Immature natural killer cell (primary cell): ENCODE measurements around the gene PDIA2. TPM values are rescaled to one million over a fixed set of nuclear protein-coding genes. Genes with fewer than 3 reads are reported as not detected.
A peak's percentile ranks its signal among the peaks of the same experiment; 100 is the strongest.

Experiments
- DNase-seq, 3 donors: peaks; one replicate each; pipeline ENCODE4 v3.0.0; 2022; ENCODE audit warnings: mixed read lengths in 1 of 3
- H3K27ac Mint-ChIP-seq, 6 donors: one replicate each; pipeline ENCODE4 v1.8.0; 2020; ENCODE audit warnings: mixed read lengths in 6 of 6, mild to moderate bottlenecking in 5 of 6, inconsistent platforms in 4 of 6, moderate library complexity in 3 of 6
- H3K27me3 Mint-ChIP-seq, 3 donors: one replicate each; pipeline ENCODE4 v1.8.0; 2020 to 2021; ENCODE audit warnings: low read depth in 3 of 3, mild to moderate bottlenecking in 3 of 3, mixed read lengths in 3 of 3, moderate library complexity in 3 of 3, inconsistent platforms in 1 of 3
- H3K36me3 Mint-ChIP-seq, 3 donors: one replicate each; pipeline ENCODE4 v1.8.0; 2020; ENCODE audit warnings: mixed read lengths in 3 of 3, inconsistent platforms in 2 of 3, mild to moderate bottlenecking in 2 of 3
- H3K4me1 Mint-ChIP-seq, 2 donors: one replicate each; pipeline ENCODE4 v1.8.0; 2020; ENCODE audit warnings: inconsistent platforms in 2 of 2, mild to moderate bottlenecking in 2 of 2, mixed read lengths in 2 of 2, moderate library complexity in 1 of 2
- H3K4me3 Mint-ChIP-seq, 5 donors: one replicate each; pipeline ENCODE4 v1.8.0; 2020; ENCODE audit warnings: mild to moderate bottlenecking in 5 of 5, mixed read lengths in 5 of 5, inconsistent platforms in 3 of 5, moderate library complexity in 3 of 5
- H3K9me3 Mint-ChIP-seq, 6 donors: one replicate each; pipeline ENCODE4 v1.8.0; 2020; ENCODE audit warnings: mild to moderate bottlenecking in 6 of 6, mixed read lengths in 6 of 6, inconsistent platforms in 4 of 6, moderate library complexity in 3 of 6
- polyA plus RNA-seq, 3 donors: library from polyadenylated mRNA; unstranded; fragments of 300-500 nt; fragmentation: Illumina TruSeq; gene quantifications; one replicate each; pipeline ENCODE4 v1.2.3, GENCODE V29; 2021

Gene PDIA2
- polyA plus RNA-seq, 3 donors from 2014 or later = not detected

- DNase-seq = peak; percentile 48 to 58 (median 50)
- Mint-ChIP-seq H3K4me3 (peak overlapping the region in 3 of 5 donors; percentile 17 to 46 (median 30)), H3K27me3 (peaks cover 17 to 26% (median 19%) of the 10 kb centered on the region in 3 donors), H3K36me3 (peaks cover 9 to 13% (median 12%) of the 10 kb centered on the region in 3 donors), H3K9me3 (no peaks in the 10 kb centered on the region), H3K4me1 (peaks cover 48 to 50% of the 10 kb centered on the region in 2 donors), H3K27ac (peak overlapping the region in 3 of 6 donors; percentile 3 to 70 (median 19))
These were observed 21.0 kb downstream of the PDIA2 start for GRCh38 chr16:303760-304505.

GRCh38 chr16:305916-306626 lies 23.1 kb downstream of the PDIA2 start:
- H3K36me3 Mint-ChIP-seq = peaks cover 9 to 13% (median 12%) of the 10 kb centered on the region in 3 donors
- no peak for DNase-seq
- H3K27ac Mint-ChIP-seq = peak overlapping the region; percentile 66 to 91 (median 82)
- peak overlapping the region; percentile 52 to 66 (median 58) for H3K4me3 Mint-ChIP-seq
- H3K27me3 Mint-ChIP-seq = peaks cover 18 to 32% (median 23%) of the 10 kb centered on the region in 3 donors
- no peaks in the 10 kb centered on the region for H3K9me3 Mint-ChIP-seq
- H3K4me1 Mint-ChIP-seq = peaks cover 60 to 61% of the 10 kb centered on the region in 2 donors

GRCh38 chr16:306911-307370 lies 24.0 kb downstream of the PDIA2 start:
- peaks cover 61 to 64% of the 10 kb centered on the region in 2 donors for H3K4me1 Mint-ChIP-seq
- H3K36me3 Mint-ChIP-seq = peaks cover 9 to 13% (median 12%) of the 10 kb centered on the region in 3 donors
- peaks cover 18 to 32% (median 23%) of the 10 kb centered on the region in 3 donors for H3K27me3 Mint-ChIP-seq
- no peaks in the 10 kb centered on the region for H3K9me3 Mint-ChIP-seq
- DNase-seq = no peak
- peak overlapping the region; percentile 88 to 99 (median 96) for H3K27ac Mint-ChIP-seq
- H3K4me3 Mint-ChIP-seq = peak overlapping the region; percentile 65 to 80 (median 71)

GRCh38 chr16:307691-308312 lies 24.8 kb downstream of the PDIA2 start:
- H3K9me3 Mint-ChIP-seq = no peaks in the 10 kb centered on the region
- peaks cover 9 to 19% (median 13%) of the 10 kb centered on the region in 3 donors for H3K36me3 Mint-ChIP-seq
- peak overlapping the region; percentile 48 to 80 (median 71) for H3K4me3 Mint-ChIP-seq
- H3K27me3 Mint-ChIP-seq = peaks cover 18 to 30% (median 23%) of the 10 kb centered on the region in 3 donors
- peak overlapping the region; percentile 88 to 99 (median 96) for H3K27ac Mint-ChIP-seq
- DNase-seq = peak; percentile 84 to 86 (median 85)
- H3K4me1 Mint-ChIP-seq = peaks cover 69 to 70% of the 10 kb centered on the region in 2 donors

- H3K36me3 Mint-ChIP-seq = peaks cover 6 to 23% (median 9%) of the 10 kb centered on the region in 3 donors
- no peaks in the 10 kb centered on the region for H3K9me3 Mint-ChIP-seq
- DNase-seq = peak in 2 of 3 donors; percentile 31 to 48
- peaks cover 68 to 70% of the 10 kb centered on the region in 2 donors for H3K4me1 Mint-ChIP-seq
- H3K27ac Mint-ChIP-seq = peak overlapping the region; percentile 88 to 99 (median 96)
- H3K27me3 Mint-ChIP-seq = peaks cover 16 to 30% (median 23%) of the 10 kb centered on the region in 3 donors
- peak overlapping the region; percentile 48 to 80 (median 71) for H3K4me3 Mint-ChIP-seq
These were observed 26.5 kb downstream of the PDIA2 start for GRCh38 chr16:309476-309875.

- peak overlapping the region in 4 of 6 donors; percentile 29 to 59 (median 42) for H3K27ac Mint-ChIP-seq
These were observed 28.8 kb downstream of the PDIA2 start for GRCh38 chr16:311725-312124.

GRCh38 chr16:314351-314750 lies 31.4 kb downstream of the PDIA2 start:
- Mint-ChIP-seq H3K27ac (peak overlapping the region in 5 of 6 donors; percentile 46 to 86 (median 59)), H3K27me3 (peaks cover 7 to 8% (median 8%) of the 10 kb centered on the region in 3 donors), H3K4me1 (peaks cover 76% of the 10 kb centered on the region in 2 donors), H3K4me3 (no peak overlapping the region), H3K36me3 (peaks cover 6 to 37% (median 9%) of the 10 kb centered on the region in 3 donors), H3K9me3 (no peaks in the 10 kb centered on the region)
- DNase-seq = no peak

More at GRCh38 chr16:311725-312124, 28.8 kb downstream of the PDIA2 start:
- H3K4me3 Mint-ChIP-seq = peak overlapping the region in 1 of 5 donors; percentile 8
- H3K27me3 Mint-ChIP-seq = peaks cover 16 to 29% (median 28%) of the 10 kb centered on the region in 3 donors
- DNase-seq = no peak
- peaks cover 0 to 27% (median 2%) of the 10 kb centered on the region in 3 donors for H3K36me3 Mint-ChIP-seq
- H3K4me1 Mint-ChIP-seq = peaks cover 76% of the 10 kb centered on the region in 2 donors
- no peaks in the 10 kb centered on the region for H3K9me3 Mint-ChIP-seq

GRCh38 chr16:314795-315299 lies 31.9 kb downstream of the PDIA2 start:
- Mint-ChIP-seq H3K4me1 (peaks cover 76% of the 10 kb centered on the region in 2 donors), H3K36me3 (peaks cover 6 to 41% (median 9%) of the 10 kb centered on the region in 3 donors), H3K4me3 (peak overlapping the region in 4 of 5 donors; percentile 12 to 38 (median 27)), H3K9me3 (no peaks in the 10 kb centered on the region), H3K27ac (peak overlapping the region; percentile 31 to 86 (median 80)), H3K27me3 (peaks cover 7 to 9% (median 9%) of the 10 kb centered on the region in 3 donors)
- DNase-seq = no peak

GRCh38 chr16:316741-317464 lies 33.9 kb downstream of the PDIA2 start:
- H3K4me3 Mint-ChIP-seq = peak overlapping the region in 3 of 5 donors; percentile 21 to 39 (median 25)
- DNase-seq = no peak
- H3K27ac Mint-ChIP-seq = peak overlapping the region; percentile 76 to 99 (median 88)
- H3K27me3 Mint-ChIP-seq = peaks cover 14 to 21% (median 14%) of the 10 kb centered on the region in 3 donors
- H3K9me3 Mint-ChIP-seq = no peaks in the 10 kb centered on the region
- peaks cover 9 to 45% (median 11%) of the 10 kb centered on the region in 3 donors for H3K36me3 Mint-ChIP-seq
- H3K4me1 Mint-ChIP-seq = peaks cover 87 to 93% of the 10 kb centered on the region in 2 donors

- DNase-seq = no peak
- Mint-ChIP-seq H3K27me3 (peaks cover 15 to 24% (median 15%) of the 10 kb centered on the region in 3 donors), H3K27ac (peak overlapping the region; percentile 76 to 99 (median 92)), H3K36me3 (peaks cover 9 to 40% (median 11%) of the 10 kb centered on the region in 3 donors), H3K4me1 (peaks cover 88 to 93% of the 10 kb centered on the region in 2 donors), H3K9me3 (no peaks in the 10 kb centered on the region), H3K4me3 (peak overlapping the region; percentile 26 to 71 (median 58))
These were observed 34.6 kb downstream of the PDIA2 start for GRCh38 chr16:317583-317982.

GRCh38 chr16:318628-319027 lies 35.7 kb downstream of the PDIA2 start:
- peaks cover 24 to 35% (median 25%) of the 10 kb centered on the region in 3 donors for H3K27me3 Mint-ChIP-seq
- no peaks in the 10 kb centered on the region for H3K9me3 Mint-ChIP-seq
- H3K4me1 Mint-ChIP-seq = peaks cover 90 to 93% of the 10 kb centered on the region in 2 donors
- no peak for DNase-seq
- H3K27ac Mint-ChIP-seq = peak overlapping the region; percentile 75 to 99 (median 92)
- H3K4me3 Mint-ChIP-seq = peak overlapping the region; percentile 25 to 75 (median 44)
- H3K36me3 Mint-ChIP-seq = peaks cover 9 to 31% (median 11%) of the 10 kb centered on the region in 3 donors

GRCh38 chr16:320206-320605 lies 37.2 kb downstream of the PDIA2 start:
- Mint-ChIP-seq H3K27me3 (peaks cover 38 to 46% (median 39%) of the 10 kb centered on the region in 3 donors), H3K27ac (peak overlapping the region; percentile 87 to 99 (median 92)), H3K36me3 (peaks cover 9 to 20% (median 11%) of the 10 kb centered on the region in 3 donors), H3K4me1 (peaks cover 91 to 93% of the 10 kb centered on the region in 2 donors), H3K4me3 (peak overlapping the region; percentile 62 to 82 (median 67)), H3K9me3 (no peaks in the 10 kb centered on the region)
- DNase-seq = no peak
